Measurements from ENCODE around the gene SPTB. TPM values are rescaled to one million over a fixed set of nuclear protein-coding genes. Genes with fewer than 3 reads are reported as not detected.

The SPTB gene
- total RNA-seq, 1 donor from 2014 or later, result 14.9 TPM

DNA sequence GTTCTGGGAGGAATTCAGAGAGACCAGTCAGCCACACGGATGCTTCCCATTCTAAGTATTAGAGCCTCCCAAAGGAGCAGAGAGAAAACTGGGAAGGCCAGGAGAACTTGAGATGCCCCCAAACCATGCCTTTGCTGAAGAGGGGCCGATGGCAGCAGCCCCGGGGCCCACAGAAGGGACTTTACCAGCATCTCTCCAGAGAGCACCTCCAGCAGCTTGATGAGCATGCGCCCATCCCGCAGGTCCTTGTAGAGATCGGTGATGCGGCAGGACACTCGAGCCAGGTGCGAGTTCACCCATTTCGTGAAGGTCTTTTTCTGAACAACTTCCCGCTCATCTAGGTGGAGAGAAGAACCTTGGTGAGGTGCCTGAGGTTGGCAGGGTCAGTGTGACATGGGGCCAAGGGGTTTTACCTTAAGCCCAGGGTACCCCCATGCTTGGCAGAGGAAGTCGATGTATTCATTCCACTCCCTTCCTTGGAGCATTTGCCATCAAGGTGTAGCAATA, 74.9 kb downstream of the SPTB start:
- no peak for TF ChIP-seq CTCF (IDR thresholded peaks at IDR 0.05)
- Histone ChIP-seq H3K4me1 (peaks cover 8 to 25% of the 10 kb centered on the region in 2 donors), H3K4me3 (no peak overlapping the region), H3K36me3 (no peaks in the 10 kb centered on the region), H3K27me3 (no peaks in the 10 kb centered on the region), H3K27ac (peak overlapping the region in 1 of 2 donors; percentile 93), H3K9me3 (no peaks in the 10 kb centered on the region)
- peak in 1 of 2 donors; percentile 49 for DNase-seq (ENCODE audit: low spot score in 2 of 2)
- intact Hi-C loops (cut with DNase I), result loop anchor here (5.0 kb wide), 2 partner anchors 107 to 123 kb away; partner anchors contain the start of gene CHURC1

DNA sequence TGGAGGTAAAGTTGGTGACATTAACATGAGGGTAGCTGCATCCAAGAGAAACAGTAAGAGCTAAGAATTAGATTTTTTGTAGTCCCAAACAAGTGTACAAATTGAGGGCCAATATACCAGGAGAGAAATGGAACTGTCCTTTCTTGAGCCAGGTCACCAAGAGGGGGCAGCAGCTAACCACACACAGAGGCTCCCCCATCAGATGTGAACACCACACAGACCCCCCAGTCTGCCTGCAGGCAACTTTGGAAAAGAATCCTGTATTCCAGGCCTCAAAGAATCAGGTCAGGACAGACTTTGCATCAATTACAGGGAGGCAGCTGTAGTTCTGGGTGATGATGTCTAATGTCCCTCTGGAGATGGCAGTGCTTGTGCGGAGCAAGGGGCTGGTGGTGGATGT, 77.9 kb downstream of the SPTB start:
- Histone ChIP-seq H3K27ac (no peak overlapping the region), H3K36me3 (no peaks in the 10 kb centered on the region), H3K4me1 (peaks cover 0 to 11% of the 10 kb centered on the region in 2 donors), H3K27me3 (no peaks in the 10 kb centered on the region), H3K9me3 (no peaks in the 10 kb centered on the region), H3K4me3 (no peak overlapping the region)
- intact Hi-C loops (cut with DNase I), result loop anchor here (1.0 to 2.0 kb wide), 3 partner anchors 23 to 90 kb away; no protein-coding TSS in a partner anchor
- TF ChIP-seq CTCF (IDR thresholded peaks at IDR 0.05), result peak in 2 of 3 experiments; percentile 36 to 58
- DNase-seq (ENCODE audit: low spot score in 2 of 2), result no peak

GRCh38 chr14:64801046-64801445, 78.7 kb downstream of the SPTB start:
- DNase-seq (ENCODE audit: low spot score in 2 of 2), result peak in 1 of 2 donors; percentile 59
- H3K27ac ChIP-seq, result no peak overlapping the region
- intact Hi-C loops (cut with DNase I), result loop anchor here (1.0 to 2.0 kb wide), 2 partner anchors 24 to 90 kb away; no protein-coding TSS in a partner anchor
- peaks cover 0 to 8% of the 10 kb centered on the region in 2 donors for H3K4me1 ChIP-seq
- no peak for TF ChIP-seq CTCF (IDR thresholded peaks at IDR 0.05)
- H3K4me3 ChIP-seq, result no peak overlapping the region
- no peaks in the 10 kb centered on the region for H3K27me3 ChIP-seq
- H3K9me3 ChIP-seq, result no peaks in the 10 kb centered on the region
- no peaks in the 10 kb centered on the region for H3K36me3 ChIP-seq

DNA sequence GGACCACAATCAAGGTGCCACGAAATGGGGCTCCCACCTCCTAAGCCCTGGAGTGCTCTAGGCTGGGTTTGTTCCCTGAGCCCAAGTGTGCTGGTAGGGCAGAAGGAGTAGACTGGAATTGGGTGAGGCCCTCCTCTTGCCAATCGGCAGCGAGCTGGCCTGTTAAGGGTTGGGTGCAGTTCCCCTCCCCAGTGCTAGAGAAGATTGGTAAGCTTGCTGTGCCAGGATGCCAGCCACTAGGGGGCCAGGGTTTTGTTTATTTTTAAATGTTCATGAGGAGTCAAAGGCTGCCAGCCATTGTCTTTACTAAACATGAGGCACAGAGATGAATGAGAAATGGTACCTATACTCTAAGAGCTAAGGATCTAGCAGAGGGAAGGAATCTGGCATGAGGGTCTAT, 79.7 kb downstream of the SPTB start:
- no peaks in the 10 kb centered on the region for H3K27me3 ChIP-seq
- H3K27ac ChIP-seq, result no peak overlapping the region
- H3K4me3 ChIP-seq, result no peak overlapping the region
- intact Hi-C loops (cut with DNase I), result loop anchor here (2.0 kb wide), 1 partner anchor 25 kb away; no protein-coding TSS in a partner anchor
- no peak for DNase-seq (ENCODE audit: low spot score in 2 of 2)
- H3K4me1 ChIP-seq, result no peaks in the 10 kb centered on the region
- no peaks in the 10 kb centered on the region for H3K36me3 ChIP-seq
- H3K9me3 ChIP-seq, result no peaks in the 10 kb centered on the region
- TF ChIP-seq CTCF (IDR thresholded peaks at IDR 0.05), result peak in 2 of 3 experiments; percentile 15 to 44

DNA sequence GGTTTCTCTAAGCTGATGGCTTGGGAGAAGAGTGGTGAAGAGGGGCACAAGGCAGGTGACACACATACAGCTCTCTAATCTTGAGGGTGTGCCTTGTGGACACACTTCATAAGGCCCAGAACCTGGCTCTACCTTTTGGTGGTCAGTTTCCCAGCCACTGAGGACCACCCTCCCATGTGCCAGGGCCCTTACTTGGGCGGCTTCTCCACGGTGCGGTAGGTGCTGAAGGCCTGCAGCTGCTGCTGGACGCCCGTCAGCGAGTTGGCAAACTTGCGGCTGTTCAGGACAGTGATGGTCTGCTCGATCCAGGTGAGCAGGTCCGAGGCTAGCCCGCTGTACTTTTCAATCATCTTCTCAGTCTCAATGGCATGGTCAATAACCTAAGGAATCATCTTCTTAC, 80.2 kb downstream of the SPTB start:
- H3K27ac ChIP-seq, result no peak overlapping the region
- H3K36me3 ChIP-seq, result no peaks in the 10 kb centered on the region
- no peaks in the 10 kb centered on the region for H3K27me3 ChIP-seq
- H3K4me3 ChIP-seq, result no peak overlapping the region
- TF ChIP-seq CTCF (IDR thresholded peaks at IDR 0.05), result no peak
- no peaks in the 10 kb centered on the region for H3K4me1 ChIP-seq
- intact Hi-C loops (cut with DNase I), result no loop called here
- no peak for DNase-seq (ENCODE audit: low spot score in 2 of 2)
- H3K9me3 ChIP-seq, result no peaks in the 10 kb centered on the region

Measured in ascending aorta (tissue), 2 donors.